Measurements from ENCODE around the gene LGSN.
"Not testable (repeated sequence)": the region's sequence is repeated elsewhere in the genome, so short reads cannot be mapped to it uniquely, and the experiment has no call there.

Gene LGSN

DNA sequence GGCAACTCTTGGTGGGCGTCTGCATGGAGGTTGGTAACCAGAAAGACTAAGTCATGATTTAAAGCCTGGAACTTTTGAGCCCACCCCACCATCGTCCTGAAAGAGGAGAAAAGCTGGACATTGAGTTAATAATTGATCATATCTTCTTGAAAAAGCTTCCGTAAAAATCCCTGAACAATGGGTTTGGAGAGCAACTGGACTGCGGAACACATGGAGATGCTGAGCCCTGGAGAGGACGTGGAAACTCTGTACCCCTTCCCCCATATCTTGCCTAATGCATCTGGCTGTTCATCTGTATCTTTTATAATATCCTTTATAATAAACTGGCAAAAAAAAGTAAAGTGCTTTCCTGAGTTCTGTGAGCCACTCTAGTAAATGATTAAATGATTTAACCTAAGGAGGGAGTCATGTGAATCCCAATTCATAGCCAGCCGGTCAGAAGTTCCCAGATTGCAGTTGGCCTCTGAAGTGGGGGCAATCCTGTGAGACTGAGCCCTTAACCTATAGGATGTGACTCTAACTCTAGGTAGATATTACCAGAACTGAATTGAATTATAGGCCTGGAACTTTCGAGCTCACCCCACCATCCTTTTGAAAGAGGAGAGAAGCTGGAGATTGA is 26.5 kb upstream of the LGSN start:
- no peaks in the 10 kb centered on the region for H3K27me3 ChIP-seq
- H3K9me3 ChIP-seq: peaks cover 0 to under 1% (median 0%) of the 10 kb centered on the region in 3 donors
- no peaks in the 10 kb centered on the region for H3K36me3 ChIP-seq
- H3K4me3 ChIP-seq: no peak overlapping the region
- TF ChIP-seq, protein P1, sequence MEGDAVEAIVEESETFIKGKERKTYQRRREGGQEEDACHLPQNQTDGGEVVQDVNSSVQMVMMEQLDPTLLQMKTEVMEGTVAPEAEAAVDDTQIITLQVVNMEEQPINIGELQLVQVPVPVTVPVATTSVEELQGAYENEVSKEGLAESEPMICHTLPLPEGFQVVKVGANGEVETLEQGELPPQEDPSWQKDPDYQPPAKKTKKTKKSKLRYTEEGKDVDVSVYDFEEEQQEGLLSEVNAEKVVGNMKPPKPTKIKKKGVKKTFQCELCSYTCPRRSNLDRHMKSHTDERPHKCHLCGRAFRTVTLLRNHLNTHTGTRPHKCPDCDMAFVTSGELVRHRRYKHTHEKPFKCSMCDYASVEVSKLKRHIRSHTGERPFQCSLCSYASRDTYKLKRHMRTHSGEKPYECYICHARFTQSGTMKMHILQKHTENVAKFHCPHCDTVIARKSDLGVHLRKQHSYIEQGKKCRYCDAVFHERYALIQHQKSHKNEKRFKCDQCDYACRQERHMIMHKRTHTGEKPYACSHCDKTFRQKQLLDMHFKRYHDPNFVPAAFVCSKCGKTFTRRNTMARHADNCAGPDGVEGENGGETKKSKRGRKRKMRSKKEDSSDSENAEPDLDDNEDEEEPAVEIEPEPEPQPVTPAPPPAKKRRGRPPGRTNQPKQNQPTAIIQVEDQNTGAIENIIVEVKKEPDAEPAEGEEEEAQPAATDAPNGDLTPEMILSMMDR (IDR thresholded peaks at IDR 0.05): no peak
- no peaks in the 10 kb centered on the region for H3K4me1 ChIP-seq
- H3K27ac ChIP-seq: no peak overlapping the region
- DNase-seq: no peak
- intact Hi-C loops (cut with DNase I; ENCODE audit: low total_unique reads): no loop called here

GRCh38 chr6:63340351-63340750 is 20.6 kb upstream of the LGSN start:
- H3K27me3 ChIP-seq: no peaks in the 10 kb centered on the region
- TF ChIP-seq, protein P1 (IDR thresholded peaks at IDR 0.05): no peak
- no peaks in the 10 kb centered on the region for H3K36me3 ChIP-seq
- no peak overlapping the region for H3K27ac ChIP-seq
- peaks cover 0 to 6% (median 0%) of the 10 kb centered on the region in 3 donors for H3K9me3 ChIP-seq
- no peak overlapping the region for H3K4me3 ChIP-seq
- DNase-seq: no peak
- no peaks in the 10 kb centered on the region for H3K4me1 ChIP-seq
- intact Hi-C loops (cut with DNase I; ENCODE audit: low total_unique reads): no loop called here

DNA sequence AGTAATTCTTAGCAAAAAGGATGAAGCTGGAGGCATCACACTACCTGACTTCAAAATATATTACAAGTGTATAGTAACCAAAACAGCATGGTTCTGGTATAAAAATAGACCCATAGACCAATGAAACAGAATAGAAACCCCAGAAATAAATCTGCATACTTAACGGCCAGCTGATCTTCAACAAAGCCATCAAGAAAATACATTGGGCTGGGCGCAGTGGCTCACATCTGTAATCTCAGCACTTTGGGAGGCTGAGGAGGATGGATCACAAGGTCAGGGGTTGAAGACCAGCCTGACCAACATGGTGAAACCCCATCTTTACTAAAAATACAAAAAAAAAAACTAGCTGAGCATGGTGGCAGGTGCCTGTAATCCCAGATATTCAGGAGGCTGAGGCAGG is 14.9 kb upstream of the LGSN start:
- intact Hi-C loops (cut with DNase I; ENCODE audit: low total_unique reads); H3K9me3 ChIP-seq; H3K27ac ChIP-seq; H3K36me3 ChIP-seq; H3K27me3 ChIP-seq; H3K4me3 ChIP-seq; DNase-seq; H3K4me1 ChIP-seq: not testable (repeated sequence)

GRCh38 chr6:63333440-63333839 is 13.7 kb upstream of the LGSN start:
- no peak overlapping the region for H3K4me3 ChIP-seq
- intact Hi-C loops (cut with DNase I; ENCODE audit: low total_unique reads): no loop called here
- no peak overlapping the region for H3K27ac ChIP-seq
- no peaks in the 10 kb centered on the region for H3K36me3 ChIP-seq
- H3K27me3 ChIP-seq: no peaks in the 10 kb centered on the region
- TF ChIP-seq, protein P1 (IDR thresholded peaks at IDR 0.05): no peak
- no peaks in the 10 kb centered on the region for H3K9me3 ChIP-seq
- DNase-seq: no peak
- no peaks in the 10 kb centered on the region for H3K4me1 ChIP-seq

DNA sequence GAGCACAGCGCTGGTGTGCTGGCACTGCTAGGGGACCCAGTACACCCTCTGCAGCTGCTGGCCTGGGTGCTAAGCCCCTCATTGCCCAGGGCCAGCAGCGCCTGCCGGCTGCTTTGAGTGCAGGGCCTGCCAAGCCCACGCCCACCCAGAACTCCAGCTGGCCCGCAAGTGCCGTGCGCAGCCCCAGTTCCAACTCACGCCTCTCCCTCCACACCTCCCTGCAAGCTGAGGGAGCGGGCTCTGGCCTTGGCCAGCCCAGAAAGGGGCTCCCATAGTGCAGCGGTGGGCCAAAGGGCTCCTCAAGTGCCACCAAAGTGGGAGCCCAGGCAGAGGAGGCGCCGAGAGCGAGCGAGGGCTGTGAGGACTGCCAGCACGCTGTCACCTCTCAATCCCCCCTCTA is 6.8 kb upstream of the LGSN start:
- DNase-seq; intact Hi-C loops (cut with DNase I; ENCODE audit: low total_unique reads); H3K4me3 ChIP-seq; H3K27me3 ChIP-seq; H3K36me3 ChIP-seq; H3K9me3 ChIP-seq; H3K4me1 ChIP-seq; H3K27ac ChIP-seq: not testable (repeated sequence)

DNA sequence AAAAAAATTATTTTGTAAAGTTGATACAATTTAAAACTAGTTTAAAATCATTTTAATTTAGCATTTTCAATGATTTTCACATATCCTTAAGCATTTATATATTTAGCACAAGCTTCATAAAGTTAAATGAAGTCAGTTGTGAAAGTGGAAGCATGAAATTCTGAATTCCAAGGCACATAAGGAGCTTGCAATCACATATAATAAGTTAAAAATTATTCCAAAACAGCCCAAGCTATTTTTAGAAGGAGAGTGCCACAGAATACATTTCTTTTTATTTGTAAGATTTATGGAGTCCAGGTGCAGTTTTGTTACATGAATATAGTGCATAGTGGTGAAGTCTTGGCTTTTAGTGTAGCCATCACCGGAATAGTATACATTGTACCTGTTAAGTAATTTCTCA is 3.2 kb upstream of the LGSN start:
- Histone ChIP-seq H3K36me3 (no peaks in the 10 kb centered on the region), H3K27ac (no peak overlapping the region), H3K4me3 (no peak overlapping the region), H3K9me3 (peaks cover 0 to 7% (median 4%) of the 10 kb centered on the region in 3 donors), H3K27me3 (no peaks in the 10 kb centered on the region), H3K4me1 (no peaks in the 10 kb centered on the region)
- DNase-seq: no peak
- intact Hi-C loops (cut with DNase I; ENCODE audit: low total_unique reads): no loop called here
- TF ChIP-seq, protein P1 (IDR thresholded peaks at IDR 0.05): no peak

GRCh38 chr6:63321821-63322220 is 2.0 kb upstream of the LGSN start:
- H3K27me3 ChIP-seq: no peaks in the 10 kb centered on the region
- DNase-seq: no peak
- no peak overlapping the region for H3K4me3 ChIP-seq
- intact Hi-C loops (cut with DNase I; ENCODE audit: low total_unique reads): no loop called here
- no peaks in the 10 kb centered on the region for H3K4me1 ChIP-seq
- no peak overlapping the region for H3K27ac ChIP-seq
- H3K9me3 ChIP-seq: peaks cover 0 to 7% (median 4%) of the 10 kb centered on the region in 3 donors
- no peaks in the 10 kb centered on the region for H3K36me3 ChIP-seq
- TF ChIP-seq, protein P1 (IDR thresholded peaks at IDR 0.05): no peak

Data from tibial artery (tissue), 4 donors.